GM21528 (cell line): Measurements from ENCODE around the gene MBD3.
"Not testable (repeated sequence)": the region's sequence is repeated elsewhere in the genome, so short reads cannot be mapped to it uniquely, and the experiment has no call there.

Experiments used
- ATAC-seq: cut with Tn5 transposase; IDR thresholded peaks from one replicate; pipeline ENCODE4 v1.9.1; 2021; ENCODE audit warnings: mild to moderate bottlenecking, moderate library complexity; ENCODE audit not compliant: unreplicated experiment, low FRiP score

Gene MBD3

GRCh38 chr19:1553415-1553814, 39.2 kb downstream of the MBD3 start:
- ATAC-seq, result no peak

GRCh38 chr19:1551068-1552040, 41.3 kb downstream of the MBD3 start:
- no peak for ATAC-seq

DNA sequence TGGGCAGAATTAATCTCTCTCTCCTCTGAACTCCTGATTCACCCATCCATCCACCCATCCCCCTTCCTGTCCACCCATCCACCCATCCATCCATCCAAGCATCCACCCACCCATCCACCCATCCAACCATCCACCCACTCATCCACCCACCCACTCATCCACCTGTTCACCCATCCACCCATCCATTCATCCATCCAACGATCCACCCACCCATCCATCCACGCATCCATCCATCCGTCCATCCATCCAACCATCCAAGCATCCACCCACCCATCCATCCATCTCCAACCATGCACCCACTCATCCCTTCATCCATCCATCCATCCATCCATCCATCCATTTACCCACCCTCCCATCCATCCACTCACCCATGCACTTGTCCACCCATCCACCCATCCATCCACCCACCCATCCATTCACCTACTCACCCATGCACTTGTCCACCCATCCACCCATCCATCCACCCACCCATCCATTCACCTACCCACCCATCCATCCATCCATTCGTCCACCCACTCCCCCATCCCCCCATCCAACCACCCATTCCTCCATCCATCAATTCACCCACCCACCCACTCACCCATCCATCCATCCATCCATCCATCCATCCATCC, 43.2 kb downstream of the MBD3 start:
- no peak for ATAC-seq

DNA sequence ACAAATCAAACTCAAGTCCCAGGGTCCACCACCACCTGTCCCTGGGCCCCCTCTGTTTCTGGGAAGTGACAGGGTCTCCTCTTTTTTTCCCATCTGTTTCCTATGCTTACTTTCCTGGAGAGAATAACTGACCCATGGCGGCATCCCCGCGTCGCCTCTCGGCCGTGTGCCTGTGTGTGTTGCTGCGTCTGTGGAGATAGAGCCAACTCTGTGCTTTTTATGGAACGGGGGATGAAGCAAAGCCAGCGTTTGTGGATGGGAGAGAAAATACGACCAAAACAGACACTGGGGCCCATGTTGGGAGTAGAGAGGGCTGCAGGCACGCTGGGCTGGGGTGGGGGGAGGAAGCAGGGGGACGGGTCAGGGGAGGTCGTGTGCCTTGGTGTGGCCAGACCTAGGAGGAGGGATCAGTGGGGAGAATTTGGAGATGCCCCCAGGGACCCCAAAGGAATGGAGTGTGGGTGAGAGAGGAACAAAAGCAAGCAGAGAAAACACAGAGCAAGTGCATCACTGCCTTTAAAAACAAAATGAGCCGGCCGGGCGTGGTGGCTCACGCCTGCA, 52.2 kb downstream of the MBD3 start:
- no peak for ATAC-seq

- ATAC-seq, result not testable (repeated sequence)
These were observed 52.9 kb downstream of the MBD3 start for GRCh38 chr19:1539749-1540148.

DNA sequence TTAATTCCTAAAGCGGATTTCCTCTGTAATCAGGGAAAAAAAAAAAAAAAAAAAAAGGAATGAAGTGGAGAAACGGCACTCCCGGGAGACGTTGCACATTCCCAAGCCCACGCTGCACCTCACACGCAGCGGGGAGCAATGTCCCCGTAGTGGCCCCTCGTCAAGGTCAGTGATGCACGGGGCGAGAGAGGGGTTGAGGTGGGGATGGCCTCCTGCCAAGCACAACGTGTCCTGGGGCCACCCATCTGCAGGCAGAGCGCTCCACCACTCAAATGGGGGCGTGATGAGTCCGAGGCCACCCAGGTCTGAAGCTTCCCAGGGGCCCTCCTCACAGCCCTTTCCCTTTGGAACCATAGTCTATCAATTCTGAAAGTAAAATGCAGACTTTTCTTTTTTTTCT, 53.7 kb downstream of the MBD3 start:
- no peak for ATAC-seq

GRCh38 chr19:1535699-1536098, 57.0 kb downstream of the MBD3 start:
- ATAC-seq, result not testable (repeated sequence)

GRCh38 chr19:1534972-1535371, 57.7 kb downstream of the MBD3 start:
- no peak for ATAC-seq

DNA sequence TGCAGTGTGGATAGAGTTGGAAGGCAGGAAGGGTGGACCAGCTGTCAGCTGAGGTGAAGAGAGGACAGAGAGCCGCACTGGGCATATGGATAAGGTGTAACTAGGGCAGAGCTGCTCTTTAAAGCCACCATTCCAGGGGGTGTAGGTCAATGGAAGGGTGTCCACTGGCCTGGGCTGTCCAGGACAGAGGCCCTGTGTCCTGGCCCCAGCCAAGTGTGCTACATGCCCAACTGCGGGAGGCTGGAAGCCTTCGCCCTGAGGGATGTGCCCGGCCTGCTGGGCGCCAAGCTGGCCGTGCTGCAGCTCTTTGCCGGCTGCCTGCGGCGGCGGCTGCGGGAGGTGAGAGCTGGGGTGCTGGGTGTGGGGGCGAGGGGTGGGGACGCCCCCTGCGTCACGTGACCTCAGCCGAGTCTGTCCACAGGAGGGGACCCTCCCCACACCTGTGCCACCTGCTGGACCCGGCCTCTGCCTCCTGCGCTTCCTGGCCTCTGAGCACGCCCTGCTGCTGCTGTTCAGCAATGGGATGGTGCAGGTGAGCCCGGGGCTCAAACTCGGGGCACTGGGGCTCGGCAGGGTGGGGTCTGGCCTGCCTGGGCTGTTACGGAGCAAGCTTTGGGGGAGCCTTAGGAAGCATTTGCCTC, 59.0 kb downstream of the MBD3 start:
- no peak for ATAC-seq

GRCh38 chr19:1532003-1532402, 60.7 kb downstream of the MBD3 start:
- ATAC-seq, result no peak

GRCh38 chr19:1531587-1531986, 61.1 kb downstream of the MBD3 start:
- no peak for ATAC-seq

DNA sequence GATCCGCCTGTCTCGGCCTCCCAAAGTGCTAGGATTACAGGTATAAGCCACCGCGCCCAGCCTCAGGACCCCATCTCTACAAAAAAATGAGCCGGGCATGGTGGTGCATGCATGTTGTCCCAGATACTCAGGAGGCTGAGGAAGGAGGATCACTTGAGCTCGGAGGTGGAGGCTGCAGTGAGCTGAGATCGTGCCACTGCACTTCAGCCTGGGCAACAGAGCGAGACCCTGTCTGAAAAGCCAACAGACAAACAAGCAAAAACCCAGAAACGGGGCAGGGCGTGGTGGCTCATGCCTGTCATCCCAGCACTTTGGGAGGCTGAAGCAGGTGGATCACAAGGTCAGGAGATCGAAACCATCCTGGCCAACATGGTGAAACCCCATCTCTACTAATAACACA, 61.8 kb downstream of the MBD3 start:
- not testable (repeated sequence) for ATAC-seq

- no peak for ATAC-seq
These were observed 63.2 kb downstream of the MBD3 start for GRCh38 chr19:1529430-1529816.

DNA sequence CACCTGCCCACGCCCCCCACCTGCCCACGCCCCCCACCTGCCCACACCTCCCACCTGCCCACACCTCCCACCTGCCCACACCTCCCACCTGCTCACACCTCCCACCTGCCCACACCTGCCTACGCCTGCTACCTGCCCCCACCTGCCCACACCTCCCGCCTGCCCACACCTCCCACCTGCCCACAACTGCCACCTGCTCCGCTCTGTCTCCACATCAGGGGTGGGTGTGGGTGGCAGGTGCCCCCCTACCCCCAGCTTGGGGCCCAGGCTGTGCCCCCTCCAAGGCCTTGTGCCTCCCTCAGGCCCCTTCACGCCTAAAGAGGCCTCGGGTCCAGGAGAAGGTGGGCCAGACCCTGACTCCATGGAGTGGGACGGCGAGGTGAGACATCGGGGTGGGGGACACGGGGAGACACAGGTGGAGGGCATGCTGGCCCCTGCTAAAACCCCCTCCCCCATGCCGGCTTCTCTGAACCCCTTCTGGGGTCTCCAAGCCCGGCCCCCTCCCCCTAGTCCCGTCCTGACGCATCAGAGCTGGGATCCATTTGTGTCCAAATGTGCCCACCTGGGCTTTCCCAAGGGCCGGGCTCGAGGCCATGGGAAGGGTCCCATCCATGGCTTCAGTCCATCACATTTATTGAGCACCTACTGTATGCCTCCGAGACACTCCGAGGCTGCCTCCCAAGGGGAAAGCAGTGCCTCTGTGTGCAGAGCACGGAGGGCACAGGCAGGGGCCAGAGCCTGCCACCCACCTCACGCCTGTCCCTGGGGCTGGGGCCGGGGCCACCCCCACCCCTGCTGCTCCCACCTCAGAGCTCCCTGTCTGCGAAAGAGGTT, 63.9 kb downstream of the MBD3 start:
- ATAC-seq, result no peak

GRCh38 chr19:1527650-1528309, 64.9 kb downstream of the MBD3 start:
- ATAC-seq, result no peak

GRCh38 chr19:1526979-1527649, 65.6 kb downstream of the MBD3 start:
- no peak for ATAC-seq

DNA sequence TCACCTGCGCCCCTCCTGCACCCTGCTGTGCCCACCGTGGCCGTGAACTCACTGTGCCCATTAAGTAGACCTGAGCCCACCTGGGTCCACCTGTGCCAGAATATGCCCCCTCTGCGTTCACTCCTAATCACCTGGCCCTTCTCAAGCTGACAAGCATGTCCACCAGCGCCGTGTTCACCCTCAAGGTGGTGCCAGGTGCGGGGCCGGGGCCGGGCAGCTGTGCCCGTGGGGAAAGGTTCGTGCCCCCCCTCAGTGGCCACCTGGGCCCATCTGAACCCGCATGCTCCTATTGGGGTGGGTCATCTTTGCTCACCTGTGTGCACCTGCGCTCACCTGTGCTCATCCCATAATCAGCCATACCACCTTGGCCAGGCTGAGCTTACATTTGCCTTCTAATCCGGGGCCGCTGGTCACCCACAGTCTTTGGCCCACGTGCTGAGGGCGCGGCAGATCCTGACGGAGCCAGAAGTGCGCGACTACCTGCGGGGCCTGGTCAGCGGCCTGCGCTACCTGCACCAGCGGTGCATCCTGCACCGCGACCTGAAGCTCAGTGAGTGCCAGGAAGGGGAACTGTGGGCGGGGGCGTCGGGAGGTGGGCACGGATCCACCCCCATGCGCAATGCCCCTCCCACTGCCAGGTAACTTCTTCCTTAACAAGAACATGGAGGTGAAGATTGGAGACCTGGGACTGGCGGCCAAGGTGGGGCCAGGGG, 66.4 kb downstream of the MBD3 start:
- ATAC-seq, result no peak

- ATAC-seq, result no peak
These were observed 67.3 kb downstream of the MBD3 start for GRCh38 chr19:1525343-1525742.

GRCh38 chr19:1524972-1525325, 67.7 kb downstream of the MBD3 start:
- no peak for ATAC-seq
